Astrocyte of the spinal cord (primary cell): ENCODE data around the gene CDH22.

ENCODE experiments used
- DNase-seq: peaks from one replicate; pipeline ENCODE4 v3.0.0; 2011; ENCODE audit warnings: low read depth, low spot score
- H3K4me3 ChIP-seq: 2 replicates; pipeline ENCODE4 v1.5.1; 2011; ENCODE audit warnings: low read depth, mild to moderate bottlenecking, low read length, moderate library complexity
- CTCF ChIP-seq: IDR thresholded peaks from 2 replicates; pipeline ENCODE4 v1.5.1; 2012; ENCODE audit warnings: low read depth, mild to moderate bottlenecking, low read length, inconsistent platforms
- in situ Hi-C: cut with HindIII; loops from 2 replicates; pipeline ENCODE4 v1.10.0; 2017; ENCODE audit warnings: low sequenced_read_pairs

CDH22 gene

GRCh38 chr20:46323557-46323956, 15.3 kb upstream of the CDH22 start:
- no peak overlapping the region for H3K4me3 ChIP-seq
- in situ Hi-C loops = no loop called here
- no peak for DNase-seq
- TF ChIP-seq CTCF = no peak

GRCh38 chr20:46322641-46323040, 14.3 kb upstream of the CDH22 start:
- H3K4me3 ChIP-seq = no peak overlapping the region
- no peak for DNase-seq
- in situ Hi-C loops = no loop called here
- TF ChIP-seq CTCF = no peak

DNA sequence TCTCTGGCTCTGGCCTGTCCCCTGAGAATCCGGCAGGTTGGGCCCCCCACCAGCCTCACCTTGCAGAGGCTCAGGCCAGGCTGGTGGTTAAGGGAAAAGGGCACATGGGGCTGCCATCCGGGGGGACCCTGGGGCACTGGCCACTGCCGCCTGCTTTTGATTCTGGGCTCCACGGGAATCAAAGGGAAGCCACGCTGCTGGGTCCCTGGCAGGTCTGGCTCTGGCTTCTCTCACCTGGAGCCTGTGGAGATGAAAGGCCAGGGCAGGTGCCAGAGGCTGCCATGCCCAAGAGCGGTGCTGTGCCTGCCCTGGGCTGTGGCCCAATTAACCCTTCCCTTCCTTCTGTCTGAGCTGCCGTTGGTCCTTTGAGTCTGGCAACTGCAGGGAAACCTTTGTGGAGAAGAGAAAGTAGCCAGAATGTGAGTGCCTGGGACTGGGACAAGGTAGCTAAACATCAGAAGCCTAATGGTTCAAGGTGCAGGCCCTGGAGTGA, 9.4 kb upstream of the CDH22 start:
- in situ Hi-C loops = no loop called here
- DNase-seq = no peak
- no peak for TF ChIP-seq CTCF
- no peak overlapping the region for H3K4me3 ChIP-seq

- in situ Hi-C loops = no loop called here
- no peak for TF ChIP-seq CTCF
- H3K4me3 ChIP-seq = no peak overlapping the region
- DNase-seq = no peak
Observed at GRCh38 chr20:46316984-46317684, 8.8 kb upstream of the CDH22 start.

- no peak for DNase-seq
- in situ Hi-C loops = no loop called here
- TF ChIP-seq CTCF = no peak
- no peak overlapping the region for H3K4me3 ChIP-seq
Observed at GRCh38 chr20:46315311-46315710, 7.0 kb upstream of the CDH22 start.

- TF ChIP-seq CTCF = no peak
- no peak for DNase-seq
- H3K4me3 ChIP-seq = no peak overlapping the region
- in situ Hi-C loops = no loop called here
Observed at GRCh38 chr20:46312945-46313861, 4.9 kb upstream of the CDH22 start.
